Non-pigmented ciliary epithelial cell (primary cell): ENCODE data around the gene MSH3.
"Not testable (repeated sequence)": the region's sequence is repeated elsewhere in the genome, so short reads cannot be mapped to it uniquely, and the experiment has no call there.

ENCODE experiments used
- DNase-seq: peaks from one replicate; pipeline ENCODE4 v3.0.0-alpha.2; 2010; ENCODE audit warnings: low read depth

MSH3 gene

DNA sequence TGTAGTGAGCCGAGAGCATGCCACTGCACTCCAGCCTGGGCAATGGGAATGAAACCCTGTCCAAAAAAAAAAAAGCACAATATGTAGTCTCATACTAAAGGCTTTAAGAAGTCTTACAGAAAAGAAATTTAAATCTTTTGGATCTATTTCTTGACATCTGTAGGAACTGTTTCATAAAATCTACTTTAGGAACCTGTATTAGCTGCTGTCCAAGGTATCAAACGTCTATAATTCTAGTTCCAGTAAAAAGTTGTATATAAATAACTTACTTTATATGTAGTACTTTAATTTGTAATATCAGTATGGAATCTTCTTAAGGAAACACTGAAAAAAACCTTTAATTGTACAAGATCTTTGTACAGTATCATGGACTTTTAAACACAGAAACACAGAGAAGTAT is 199.0 kb downstream of the MSH3 start:
- DNase-seq, result no peak

DNA sequence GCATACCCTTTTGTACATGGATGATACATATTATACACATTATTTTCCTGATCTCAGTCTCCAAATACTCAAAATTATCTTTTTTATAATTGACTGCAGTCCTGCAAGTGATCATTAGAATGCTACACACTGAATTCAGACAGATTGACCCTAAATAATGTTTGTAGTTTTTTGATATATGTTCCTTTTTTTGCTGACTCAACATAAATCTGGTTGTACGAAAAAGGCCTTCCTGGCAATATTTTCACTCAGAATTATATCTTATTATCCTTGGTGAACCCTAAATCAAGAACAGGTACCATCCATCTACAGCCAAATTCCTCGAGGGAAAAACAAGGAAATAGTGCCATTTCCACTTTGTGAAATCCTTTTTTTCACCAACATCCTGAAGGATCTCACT is 200.1 kb downstream of the MSH3 start:
- no peak for DNase-seq

DNA sequence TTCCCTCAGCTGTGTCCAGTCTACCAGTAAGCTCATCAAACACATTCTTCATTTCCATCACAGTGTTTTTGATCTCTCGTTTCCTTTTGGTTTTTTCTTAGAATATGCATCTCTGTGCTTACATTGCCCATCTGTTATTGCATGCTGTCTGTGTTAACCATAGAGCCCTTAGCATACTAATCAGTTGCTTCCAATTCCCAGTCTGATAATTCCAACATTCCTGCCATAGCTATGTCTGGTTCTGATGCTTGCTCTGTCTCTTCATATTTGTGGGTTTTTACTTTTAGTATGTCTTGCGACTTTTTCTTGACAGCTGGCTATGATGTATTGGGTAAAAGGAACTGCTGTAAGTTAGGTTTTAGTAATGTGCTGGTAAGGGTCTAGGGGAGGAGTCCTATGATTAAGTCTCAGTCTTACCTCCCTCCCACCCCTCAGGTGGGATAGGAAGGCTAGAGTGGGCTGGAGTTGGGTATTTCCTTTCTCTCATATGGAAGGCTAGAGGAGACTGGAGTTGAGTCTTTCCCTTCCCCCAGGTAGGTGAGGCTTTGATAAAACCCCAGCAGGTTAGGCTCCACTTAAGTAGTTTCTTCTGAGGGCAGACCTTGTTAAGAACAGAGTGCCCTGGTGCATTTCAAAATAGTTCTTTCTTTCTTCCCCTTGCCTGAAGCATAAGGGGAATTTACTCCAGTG is 206.6 kb downstream of the MSH3 start:
- DNase-seq, result peak; percentile 45

DNA sequence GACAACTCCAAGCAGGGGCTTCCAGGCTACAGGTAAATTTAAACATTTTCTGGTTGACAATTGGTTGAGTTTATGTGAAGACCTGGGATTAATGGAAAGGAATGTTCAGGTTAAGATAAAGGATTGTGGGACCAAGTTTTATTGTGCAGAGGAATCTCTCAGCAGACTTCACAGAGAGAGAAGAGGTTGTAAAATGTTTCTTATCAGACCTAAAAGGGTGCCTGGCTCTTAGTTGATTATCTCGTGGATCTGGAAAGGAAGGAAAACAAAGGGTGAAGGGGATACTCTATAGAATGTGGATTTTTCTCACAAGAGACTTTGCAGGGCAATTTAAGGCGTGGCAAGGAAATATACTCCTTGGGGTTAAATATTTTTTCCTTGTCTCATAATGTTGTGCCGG is 209.3 kb downstream of the MSH3 start:
- DNase-seq, result no peak

DNA sequence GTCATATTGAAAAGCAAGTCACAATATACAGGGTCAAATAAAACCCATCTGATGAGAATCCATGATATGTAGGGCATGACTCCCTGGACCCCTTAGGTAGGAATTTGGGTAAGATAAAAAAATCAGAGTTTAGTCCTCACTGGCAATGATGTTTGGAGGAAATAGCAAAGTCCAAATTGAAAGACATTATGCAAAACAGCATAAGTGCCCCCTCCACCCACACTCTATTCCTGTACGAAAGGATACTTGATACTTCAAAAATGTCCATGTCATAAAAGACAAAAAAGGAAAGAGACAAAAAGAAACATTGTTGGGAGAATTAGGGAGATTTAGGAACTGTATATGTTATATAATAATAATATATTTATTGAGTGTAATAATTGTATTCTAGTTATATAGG is 209.7 kb downstream of the MSH3 start:
- DNase-seq, result no peak

DNA sequence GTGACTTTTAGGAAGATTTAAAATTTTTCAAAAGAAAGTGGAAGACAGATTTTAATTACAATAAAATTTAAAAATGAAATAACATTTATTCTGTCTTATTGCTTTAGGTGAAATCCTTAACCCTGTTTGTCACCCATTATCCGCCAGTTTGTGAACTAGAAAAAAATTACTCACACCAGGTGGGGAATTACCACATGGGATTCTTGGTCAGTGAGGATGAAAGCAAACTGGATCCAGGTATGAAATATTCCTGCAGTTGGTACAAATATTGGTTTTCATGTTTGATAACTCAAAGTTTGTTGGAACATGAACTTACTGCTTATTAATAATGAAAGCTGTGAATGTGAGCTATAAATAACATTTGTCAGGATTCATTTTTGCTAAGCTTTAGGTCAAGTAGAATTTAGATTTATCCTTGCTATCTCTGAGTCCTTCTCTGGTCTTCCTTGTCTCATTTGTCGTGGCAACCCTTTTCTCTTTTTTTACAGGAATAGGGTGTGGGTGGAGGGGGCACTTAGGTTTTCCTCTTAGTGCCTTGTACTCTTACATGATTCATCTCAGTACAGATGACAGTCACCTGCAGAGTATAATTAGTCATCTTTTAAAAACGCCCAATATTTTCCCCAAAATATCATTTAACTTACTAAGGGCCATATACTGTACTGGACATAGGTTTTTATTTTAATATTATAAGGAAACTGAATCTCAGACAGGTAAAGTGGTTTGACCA is 210.4 kb downstream of the MSH3 start:
- DNase-seq, result no peak

DNA sequence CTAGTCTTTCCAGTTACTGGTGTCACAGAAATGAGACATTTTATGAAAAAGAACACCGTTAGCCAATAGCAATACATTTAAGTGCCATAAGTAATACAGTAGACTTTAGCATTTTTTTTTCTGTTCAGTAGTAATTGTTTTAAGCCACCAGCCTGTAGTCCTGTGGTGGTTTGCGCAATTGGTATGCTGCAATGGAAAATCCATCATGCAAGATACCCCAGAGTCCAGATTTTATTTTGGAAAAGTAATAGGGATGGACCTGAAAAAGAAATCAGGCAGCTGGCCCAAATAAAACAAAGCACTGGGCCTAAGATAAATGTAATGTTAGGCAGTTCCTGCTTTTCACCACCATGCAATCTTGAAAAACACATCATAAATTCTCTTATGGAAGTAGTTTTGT is 211.1 kb downstream of the MSH3 start:
- DNase-seq, result no peak

DNA sequence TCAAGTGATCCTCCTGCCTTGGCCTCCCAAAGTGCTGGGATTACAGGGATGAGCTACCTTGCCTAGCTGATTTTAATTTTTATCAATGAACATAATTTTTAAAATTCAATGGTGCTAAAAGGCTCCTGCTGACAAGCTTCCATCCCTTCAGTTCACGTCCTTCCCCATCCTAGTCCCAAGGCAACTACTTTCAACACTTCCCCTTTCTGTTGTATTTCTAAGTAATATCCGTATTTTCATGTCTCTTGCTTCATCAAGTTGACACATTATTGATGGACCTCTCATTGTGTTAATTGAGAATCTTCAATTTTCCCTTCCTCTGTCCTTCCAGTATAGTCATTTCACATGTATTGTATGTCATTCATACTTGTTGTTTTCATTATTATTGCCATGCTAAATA is 211.9 kb downstream of the MSH3 start:
- no peak for DNase-seq

DNA sequence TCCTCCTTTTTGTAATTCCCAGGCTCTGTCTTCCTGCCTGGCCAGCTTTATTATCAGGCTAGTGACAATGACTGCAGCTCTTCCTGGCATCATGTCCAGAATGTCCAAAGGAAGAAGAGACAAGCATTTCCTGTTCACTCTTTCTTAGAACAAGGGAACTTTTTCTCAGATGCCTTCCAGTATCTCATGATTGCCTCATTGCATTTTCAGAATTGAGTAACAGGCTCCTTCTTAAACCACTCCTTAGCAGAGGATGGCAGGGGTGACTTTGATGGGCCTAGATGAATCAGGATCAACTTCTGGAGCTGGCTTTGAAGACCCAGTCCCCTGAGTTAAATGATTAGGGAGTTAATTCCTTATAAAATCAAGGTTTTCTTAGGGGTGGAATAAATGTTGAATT is 212.8 kb downstream of the MSH3 start:
- DNase-seq, result no peak

DNA sequence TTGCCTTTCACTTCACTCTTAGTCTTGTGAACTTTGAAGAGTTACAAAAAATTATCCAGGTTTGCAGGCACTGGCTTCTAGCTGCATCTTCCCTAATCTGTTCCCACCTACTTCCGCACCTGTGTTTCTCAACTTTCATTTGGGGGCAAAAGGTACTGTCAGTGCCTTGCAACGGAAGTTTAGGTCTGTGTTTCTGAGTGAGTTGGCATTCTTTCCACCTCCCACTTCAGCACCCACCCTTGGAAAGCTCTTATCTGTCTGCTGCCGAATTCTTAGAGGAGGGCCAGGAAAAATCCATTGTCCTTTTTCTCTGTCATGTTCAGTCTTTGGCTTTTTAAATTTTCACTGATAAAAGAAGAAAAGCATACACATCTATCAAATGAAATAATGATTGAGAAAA is 216.0 kb downstream of the MSH3 start:
- no peak for DNase-seq

DNA sequence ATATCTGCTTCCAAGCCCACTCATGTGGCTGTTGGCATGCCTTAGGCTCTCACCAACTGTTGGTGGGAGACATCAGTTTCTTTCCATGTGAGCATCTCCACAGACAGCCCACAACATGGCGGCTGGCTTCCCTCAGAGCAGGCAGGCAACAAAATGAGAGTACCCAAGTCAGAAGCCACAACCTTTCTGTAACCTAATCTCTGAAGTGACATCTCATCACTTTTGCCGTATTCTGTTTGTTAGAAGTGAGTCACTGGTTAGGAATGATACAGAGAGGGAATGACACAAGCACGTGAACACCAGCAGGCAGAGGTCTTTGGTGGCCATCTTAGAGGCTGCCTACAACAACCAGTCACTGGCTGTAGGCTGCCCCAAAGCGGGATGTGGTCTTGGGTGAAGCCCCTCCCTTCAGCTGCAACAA is 217.1 kb downstream of the MSH3 start:
- peak; percentile 17 for DNase-seq

DNA sequence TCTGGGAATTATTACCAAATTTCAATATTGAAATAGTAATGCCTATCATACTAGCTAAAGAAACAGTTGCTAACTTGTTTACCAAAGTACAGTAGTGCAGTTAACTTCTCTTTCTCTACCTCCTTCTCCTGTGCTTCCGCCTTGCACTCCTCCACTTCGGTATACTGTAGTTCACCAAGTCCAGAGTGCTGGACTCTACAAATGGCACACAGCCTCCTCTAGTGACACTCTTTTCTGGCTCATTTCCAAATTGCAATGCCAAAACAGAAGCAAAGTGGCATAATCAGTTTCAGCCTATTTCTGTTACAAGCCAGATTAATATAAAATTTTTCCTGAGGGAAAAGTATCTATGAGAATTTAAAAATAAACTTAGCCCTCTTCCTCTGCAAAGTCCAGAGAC is 219.7 kb downstream of the MSH3 start:
- no peak for DNase-seq

DNA sequence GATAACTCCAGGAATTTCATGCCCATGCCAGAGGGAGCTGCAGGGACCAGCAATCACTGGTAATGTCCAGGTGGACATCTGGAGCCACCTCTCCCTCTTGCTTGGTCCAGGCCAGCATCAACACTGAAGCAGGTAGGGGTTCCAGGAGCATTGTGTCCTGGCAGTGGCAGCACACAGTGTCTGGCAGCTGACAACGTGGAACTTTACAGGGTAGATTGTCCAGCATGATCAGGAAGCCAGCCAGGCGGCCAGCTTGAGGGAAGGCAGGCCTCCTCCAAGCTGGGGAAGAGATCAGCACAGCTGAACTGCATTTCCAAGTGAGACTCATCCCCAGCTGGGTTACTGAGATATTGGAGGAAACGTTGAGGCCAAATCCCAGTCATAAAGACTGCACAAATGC is 223.1 kb downstream of the MSH3 start:
- no peak for DNase-seq

DNA sequence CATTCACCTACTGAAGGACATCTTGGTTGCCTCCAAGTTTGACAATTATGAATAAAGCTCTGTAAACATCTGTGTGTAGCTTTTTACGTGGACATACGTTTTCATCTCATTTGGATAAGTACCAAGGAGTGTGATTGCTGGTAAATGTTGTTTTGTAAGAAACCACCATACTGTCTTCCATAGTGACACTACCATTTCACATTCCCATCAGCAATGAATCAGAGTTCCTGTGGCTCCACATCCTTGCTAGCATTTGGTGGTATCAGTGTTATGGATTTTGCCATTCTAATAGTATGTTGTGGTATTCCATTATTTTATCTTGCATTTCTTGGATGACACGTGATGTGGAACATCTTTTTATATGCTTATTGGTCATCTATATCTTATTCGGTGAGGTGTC is 227.3 kb downstream of the MSH3 start:
- DNase-seq, result no peak

DNA sequence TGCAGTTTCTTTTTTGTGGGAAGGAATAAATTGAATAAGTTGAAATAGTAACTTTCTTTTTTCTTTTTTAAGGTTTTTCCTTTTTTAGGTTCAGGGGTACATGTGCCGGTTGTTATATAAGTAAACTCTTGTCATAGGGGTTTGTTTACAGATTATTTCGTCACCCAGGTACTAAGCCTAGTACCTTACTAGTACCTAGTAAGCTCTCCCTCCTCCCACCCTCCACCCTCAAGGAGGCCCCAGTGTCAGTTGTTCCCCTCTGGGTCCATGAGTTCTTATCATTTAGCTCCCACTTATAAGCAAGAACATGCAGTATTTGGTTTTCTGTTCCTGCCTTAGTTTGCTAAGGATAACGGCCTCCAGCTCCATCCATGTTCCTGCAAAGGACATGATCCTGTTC is 228.9 kb downstream of the MSH3 start:
- DNase-seq, result not testable (repeated sequence)

DNA sequence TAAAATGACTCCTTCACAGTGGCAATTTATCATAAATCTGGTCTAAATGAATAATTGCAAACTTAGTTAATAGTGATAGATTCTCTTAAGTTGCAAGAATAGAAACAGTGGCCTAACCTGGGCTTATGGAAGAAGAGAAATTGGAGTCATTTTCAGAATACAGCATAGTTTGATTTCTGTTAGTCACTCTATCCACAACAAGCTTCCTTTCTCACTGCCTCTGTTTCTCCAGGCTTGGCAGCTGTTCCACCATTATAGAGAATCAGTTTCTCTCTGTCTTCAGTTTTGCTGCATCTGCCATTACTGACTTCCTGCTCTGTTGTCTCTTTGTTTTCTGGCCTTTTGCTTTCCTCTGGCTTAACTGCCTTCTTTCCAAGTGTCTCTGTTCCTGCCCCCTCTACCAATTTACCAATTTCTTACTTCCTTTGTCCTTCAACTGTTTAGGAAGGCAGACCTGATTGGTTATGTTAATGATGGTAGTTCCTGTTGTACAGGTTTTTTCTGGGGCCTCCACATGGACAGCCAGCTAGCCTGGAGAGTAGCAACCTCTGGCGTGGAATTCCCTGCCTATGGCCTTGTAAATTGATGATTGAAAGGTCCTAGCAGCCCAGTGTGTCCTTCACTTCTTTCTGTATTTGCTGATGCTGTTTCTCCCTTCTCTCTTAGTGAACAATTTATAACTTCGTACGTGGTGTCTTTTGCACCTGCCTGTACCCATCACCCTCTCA is 229.8 kb downstream of the MSH3 start:
- DNase-seq, result no peak

DNA sequence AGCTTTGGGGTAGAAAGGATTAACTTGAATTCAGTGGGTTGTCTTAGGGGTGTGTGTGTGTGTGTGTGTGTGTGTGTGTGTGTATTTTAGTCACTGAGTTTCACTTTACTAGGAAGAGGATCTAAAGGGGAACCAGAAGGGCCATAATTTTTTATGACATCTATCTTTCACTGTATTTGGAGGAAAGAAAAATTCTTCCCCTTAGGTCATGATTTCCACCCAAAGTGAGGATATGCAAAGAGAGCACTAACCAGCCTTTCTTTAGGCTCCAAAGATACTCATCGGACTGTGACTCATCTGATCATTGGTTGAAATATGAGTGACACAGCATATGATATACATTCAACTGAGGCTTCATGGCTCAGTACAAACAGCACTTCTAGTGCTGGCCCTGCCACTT is 230.5 kb downstream of the MSH3 start:
- DNase-seq, result no peak

DNA sequence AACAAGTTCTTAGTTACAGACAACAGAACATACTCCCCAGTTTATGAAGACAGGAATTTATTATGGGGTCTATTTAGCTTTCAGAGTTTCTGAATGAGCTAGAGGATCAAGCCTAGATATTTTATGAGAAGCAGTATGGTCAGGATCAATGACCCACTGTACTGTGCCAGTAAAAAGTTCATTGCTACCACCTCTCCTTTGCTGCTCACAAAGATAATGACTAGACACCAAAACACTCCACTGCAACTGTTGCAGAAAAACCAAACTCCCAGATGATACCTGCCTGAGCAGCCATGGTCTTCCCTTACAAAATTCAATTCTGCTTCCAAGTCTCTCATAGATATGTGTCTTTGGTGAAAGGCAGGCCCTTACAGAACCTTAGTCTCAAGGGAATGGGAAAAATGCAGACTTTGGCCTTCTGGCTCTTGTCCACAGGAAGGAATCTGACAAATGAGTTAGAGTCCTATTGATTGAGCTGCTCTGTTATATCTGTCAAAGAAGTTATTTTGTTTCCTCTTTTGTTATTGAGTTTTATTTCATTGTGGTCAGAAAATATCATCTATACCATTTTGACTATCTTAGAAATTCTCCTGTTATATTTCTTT is 231.0 kb downstream of the MSH3 start:
- DNase-seq, result no peak

DNA sequence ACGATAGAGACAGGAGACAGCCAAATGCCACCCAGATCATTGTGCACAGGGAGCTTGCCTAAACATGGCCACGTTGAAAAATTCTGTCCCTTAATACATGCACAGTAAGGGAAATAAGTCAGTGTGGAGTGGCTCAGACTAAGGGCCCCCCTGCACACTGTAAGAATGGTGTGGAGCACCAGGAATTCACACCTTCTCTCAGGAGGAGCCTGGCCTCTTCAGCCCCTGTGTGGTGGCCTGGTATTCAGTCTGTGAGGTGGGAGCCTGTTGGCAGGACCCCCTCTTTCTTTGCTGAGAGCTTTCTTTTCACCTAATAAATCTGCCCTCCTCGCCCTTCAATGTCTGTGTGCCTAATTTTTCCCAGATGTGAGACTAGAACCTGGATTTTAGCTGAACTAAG is 239.6 kb downstream of the MSH3 start:
- no peak for DNase-seq

DNA sequence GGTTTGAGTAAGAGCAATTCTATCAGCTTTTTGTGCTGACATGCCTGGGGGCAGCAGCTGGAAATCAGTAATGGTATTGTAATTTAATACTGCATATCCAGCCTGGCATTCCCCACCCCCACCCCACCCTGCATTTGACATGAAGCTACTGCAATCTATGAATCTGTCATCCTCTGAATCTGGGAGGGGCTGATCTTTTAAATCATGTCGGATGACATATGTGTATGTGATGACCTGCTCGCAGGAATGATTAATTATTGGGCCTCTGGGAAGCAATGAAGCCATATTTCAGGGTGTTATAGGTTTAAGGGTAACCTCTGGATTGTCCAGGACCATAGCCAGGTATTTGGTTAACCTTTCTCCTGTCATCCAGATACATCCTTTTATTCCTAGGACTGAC is 241.1 kb downstream of the MSH3 start:
- DNase-seq, result no peak

DNA sequence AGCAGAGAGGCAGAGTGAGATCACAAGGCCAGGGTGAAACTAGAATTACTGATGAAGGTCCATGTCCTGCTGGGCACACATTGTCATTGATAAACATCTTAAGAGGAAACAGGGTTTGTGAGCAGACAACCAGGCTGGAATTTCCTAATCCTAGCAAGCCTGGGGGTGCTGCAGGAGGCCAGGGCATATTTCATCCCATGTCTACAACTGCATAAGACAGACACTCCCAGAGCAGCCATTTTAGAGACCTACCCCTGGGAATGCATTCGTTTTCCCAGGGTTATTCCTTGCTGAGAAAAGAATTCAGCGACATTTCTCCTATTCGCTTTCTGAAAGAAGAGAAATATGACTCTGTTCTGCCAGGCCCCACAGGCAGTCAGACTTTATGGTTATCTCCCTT is 248.2 kb downstream of the MSH3 start:
- DNase-seq, result not testable (repeated sequence)

DNA sequence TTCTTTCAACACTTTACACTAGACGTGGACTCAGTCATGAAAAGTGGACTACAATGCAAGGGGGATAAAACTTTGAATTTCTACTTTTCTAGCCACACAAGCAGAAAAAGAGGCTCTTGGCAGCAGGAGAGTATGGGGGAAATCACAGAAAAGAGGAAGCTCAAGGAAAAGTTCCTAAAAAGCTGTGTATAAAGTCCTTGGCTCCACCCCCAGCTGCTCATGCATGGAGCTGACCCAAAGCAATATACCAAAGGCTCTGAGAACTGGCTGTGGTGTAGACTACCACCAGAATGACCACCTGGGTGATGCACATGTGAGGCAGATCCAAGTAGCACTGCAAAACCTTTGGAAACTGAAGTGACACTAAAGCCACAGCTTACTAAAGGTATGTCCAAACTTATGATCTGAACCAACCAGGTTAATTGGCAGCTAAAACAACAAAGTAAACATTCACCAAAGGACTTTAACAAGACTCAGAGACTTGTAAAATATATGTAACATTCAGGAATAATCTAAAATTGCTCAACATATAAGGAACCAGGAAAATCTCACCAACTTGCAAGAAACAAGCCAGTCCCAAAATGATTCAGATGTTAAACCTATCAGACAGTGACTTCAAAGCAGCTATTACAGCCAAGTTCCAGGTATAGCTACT is 250.2 kb downstream of the MSH3 start:
- no peak for DNase-seq
